ENCODE results near the gene CACNB4.

GRCh38 chr2:151906633-151906998, 192.2 kb downstream of the CACNB4 start:
- no peak for TF ChIP-seq EZH2 (IDR thresholded peaks at IDR 0.05; ENCODE audit: borderline replicate concordance, low read depth, low read length, poor library complexity, severe bottlenecking)
- TF ChIP-seq CTCF (conservative IDR thresholded peaks at IDR 0.05; ENCODE audit: low read depth, low read length) = no peak

Data from A673 (cell line).